IMR-90 (cell line): ENCODE measurements around the gene MPPED2. TPM values are rescaled to one million over a fixed set of nuclear protein-coding genes. Genes with fewer than 3 reads are reported as not detected.

ENCODE experiments used
- ATAC-seq: fragments of 200-7000 bp; cut with Tn5 transposase; 2 replicates; pipeline ENCODE4 v1.9.1; 2020; ENCODE audit warnings: low read depth, mild to moderate bottlenecking, moderate library complexity
- BruUV-seq: library from RNA; stranded (reverse); fragments of 400-500 nt; replicated peaks from 2 replicates; lab custom pipeline; 2021; lab: Mats Ljungman, UMichigan
- CTCF ChIA-PET: fragments of 300-600 bp; formaldehyde crosslinking; extraction: SDS; loops from one replicate; lab custom pipeline; 2021; ENCODE audit warnings: antibody characterized with exemption; lab: Yijun Ruan, JAX
- POLR2A ChIA-PET: fragments of 300-600 bp; sonication (Branson Sonifier 250); formaldehyde crosslinking; loops from one replicate; lab custom pipeline; 2022; ENCODE audit warnings: antibody characterized with exemption; ENCODE audit not compliant: unreplicated experiment; lab: Charles Lee
- DNase-seq: peaks from one replicate; pipeline ENCODE4 v3.0.0; 2013
- H2AFZ ChIP-seq: replicated peaks from 2 replicates; pipeline ENCODE3; 2013; ENCODE audit warnings: low read length, mild to moderate bottlenecking; ENCODE audit not compliant: poor library complexity
- H2AK5ac ChIP-seq: 2 replicates; pipeline ENCODE4 v1.6.1; 2013; ENCODE audit warnings: low read depth, low read length, inconsistent platforms
- H2AK9ac ChIP-seq: replicated peaks from 2 replicates; pipeline ENCODE3; 2013; ENCODE audit warnings: mild to moderate bottlenecking, low read depth, low read length, moderate library complexity; ENCODE audit not compliant: poor library complexity
- H2BK120ac ChIP-seq: 2 replicates; pipeline ENCODE4 v1.6.1; 2013; ENCODE audit warnings: low read depth, low read length, inconsistent platforms
- H2BK15ac ChIP-seq: 3 replicates; pipeline ENCODE4 v1.6.1; 2013; ENCODE audit warnings: low read depth, low read length, inconsistent platforms
- H2BK20ac ChIP-seq: 2 replicates; pipeline ENCODE4 v1.6.1; 2013; ENCODE audit warnings: low read depth, mild to moderate bottlenecking, inconsistent platforms, low read length, moderate library complexity
- H2BK5ac ChIP-seq: 2 replicates; pipeline ENCODE4 v1.6.1; 2013; ENCODE audit warnings: mild to moderate bottlenecking, low read depth, low read length, inconsistent platforms; ENCODE audit not compliant: poor library complexity, severe bottlenecking
- H3K14ac ChIP-seq: replicated peaks from 2 replicates; pipeline ENCODE4 v1.6.1; 2013; ENCODE audit warnings: low read depth, low read length, inconsistent platforms
- H3K18ac ChIP-seq: 2 replicates; pipeline ENCODE4 v1.6.1; 2013; ENCODE audit warnings: low read depth, low read length, control low read depth
- H3K23ac ChIP-seq: 2 replicates; pipeline ENCODE4 v1.6.1; 2013; ENCODE audit warnings: low read depth, low read length, inconsistent platforms
- H3K27ac ChIP-seq: 2 replicates; pipeline ENCODE4 v1.5.1; 2013; ENCODE audit warnings: mild to moderate bottlenecking, control low read depth, low read length; ENCODE audit not compliant: insufficient read depth
- H3K27me3 ChIP-seq: 2 replicates; pipeline ENCODE4 v1.6.1; 2013; ENCODE audit warnings: low read length; ENCODE audit not compliant: control insufficient read depth, insufficient read depth
- H3K36me3 ChIP-seq: 2 replicates; pipeline ENCODE4 v1.6.1; 2013; ENCODE audit warnings: low read length, mixed read lengths; ENCODE audit not compliant: control insufficient read depth, insufficient read depth
- H3K4ac ChIP-seq: 2 replicates; pipeline ENCODE4 v1.6.1; 2013; ENCODE audit warnings: low read depth, low read length, inconsistent platforms
- H3K4me1 ChIP-seq: 2 replicates; pipeline ENCODE4 v1.6.1; 2013; ENCODE audit warnings: low read length, mixed read lengths; ENCODE audit not compliant: control insufficient read depth, insufficient read depth
- H3K4me2 ChIP-seq: 2 replicates; pipeline ENCODE4 v1.6.1; 2013; ENCODE audit warnings: low read depth, mild to moderate bottlenecking, control low read depth, low read length, moderate library complexity
- H3K4me3 ChIP-seq: 2 replicates; pipeline ENCODE4 v1.5.1; 2013; ENCODE audit warnings: low read depth, mild to moderate bottlenecking, control low read depth, low read length, moderate library complexity; ENCODE audit not compliant: insufficient read depth
- H3K56ac ChIP-seq: 2 replicates; pipeline ENCODE4 v1.6.1; 2013; ENCODE audit warnings: low read length, inconsistent platforms; ENCODE audit not compliant: insufficient read depth; ENCODE audit errors: extremely low read depth
- H3K79me1 ChIP-seq, 2 experiments: 2 replicates each; pipeline ENCODE4 v1.6.1; 2013; ENCODE audit warnings: low read length in 2 of 2, inconsistent platforms in 1 of 2, low read depth in 1 of 2
- H3K9ac ChIP-seq: 2 replicates; pipeline ENCODE4 v1.6.1; 2013; ENCODE audit warnings: low read depth, low read length, control low read depth
- H3K9me1 ChIP-seq: 2 replicates; pipeline ENCODE4 v1.6.1; 2013; ENCODE audit warnings: low read length, inconsistent platforms; ENCODE audit not compliant: insufficient read depth
- H3K9me3 ChIP-seq: 2 replicates; pipeline ENCODE4 v1.6.1; 2013; ENCODE audit warnings: low read length; ENCODE audit not compliant: control insufficient read depth, insufficient read depth
- H4K20me1 ChIP-seq: 2 replicates; pipeline ENCODE4 v1.6.1; 2013; ENCODE audit warnings: low read length, inconsistent platforms; ENCODE audit not compliant: insufficient read depth
- H4K5ac ChIP-seq: 2 replicates; pipeline ENCODE4 v1.6.1; 2013; ENCODE audit warnings: mild to moderate bottlenecking, low read depth, low read length, control low read depth
- H4K8ac ChIP-seq, 2 experiments: 2 replicates each; pipeline ENCODE4 v1.6.1; 2013; ENCODE audit warnings: low read depth in 2 of 2, low read length in 2 of 2, control low read depth in 1 of 2, inconsistent platforms in 1 of 2
- H4K91ac ChIP-seq: 2 replicates; pipeline ENCODE4 v1.6.1; 2013; ENCODE audit warnings: low read depth, low read length, inconsistent platforms; ENCODE audit not compliant: insufficient read depth
- ELK1 ChIP-seq: fragments of 150-350 bp; IDR thresholded peaks from 2 replicates; pipeline ENCODE4 v1.6.1; 2016; ENCODE audit warnings: low read depth, mild to moderate bottlenecking, low read length, moderate library complexity, borderline replicate concordance
- MAFK ChIP-seq: IDR thresholded peaks from 2 replicates; pipeline ENCODE4 v1.6.1; 2012; ENCODE audit warnings: low read depth, low read length, improper control_type of control experiment
- POLR2A ChIP-seq: IDR thresholded peaks from 2 replicates; pipeline ENCODE4 v1.6.1; 2012; ENCODE audit warnings: mild to moderate bottlenecking, low read depth, low read length
- RAD21 ChIP-seq: IDR thresholded peaks from 2 replicates; pipeline ENCODE4 v1.6.1; 2012; ENCODE audit warnings: low read length, improper control_type of control experiment
- SMC3 ChIP-seq: fragments of 150-350 bp; IDR thresholded peaks from 2 replicates; pipeline ENCODE4 v1.6.1; 2016; ENCODE audit warnings: low read depth, mild to moderate bottlenecking, antibody characterized with exemption, low read length, moderate library complexity
- WGBS, 2 experiments: methylation state at CpG; one replicate each; pipeline versions ENCODE4 v1.1.5 to v1.1.7; 2013; ENCODE audit warnings: missing lambda C conversion rate in 2 of 2; ENCODE audit not compliant: insufficient read length in 1 of 2; ENCODE audit errors: extremely low coverage in 2 of 2; 5-methylcytosine and 5-hydroxymethylcytosine counted together
- dilution Hi-C: fragments of 300-500 bp; cut with HindIII; formaldehyde crosslinking; loops from one replicate; pipeline ENCODE4 v1.14.3; 2018; ENCODE audit warnings: low sequenced_read_pairs; ENCODE audit not compliant: unreplicated experiment
- in situ Hi-C: fragments of 300-500 bp; cut with MboI; formaldehyde crosslinking; loops from 3 replicates; pipeline ENCODE4 v1.14.3; 2019; ENCODE audit warnings: low sequenced_read_pairs, inconsistent platforms, mixed read lengths
- intact Hi-C: fragments of 100-400 bp; cut with micrococcal nuclease; formaldehyde crosslinking; loops from 2 replicates; pipeline ENCODE4 v1.10.0; 2022
- polyA plus RNA-seq, 3 experiments: library from polyadenylated mRNA; depleted of rRNA; stranded (reverse); fragments of >200 nt; gene quantifications; 2 replicates each; pipeline ENCODE4 v1.2.3, GENCODE V29; 2012; ENCODE audit warnings: low replicate concordance in 1 of 3
- total RNA-seq: library from RNA; depleted of rRNA; stranded (reverse); fragments of >200 nt; gene quantifications from 2 replicates; pipeline ENCODE4 v1.2.3, GENCODE V29; 2012
- TF ChIP-seq, protein P1 (sequence below): conservative IDR thresholded peaks from 2 replicates; pipeline ENCODE4 v1.5.1; 2012; ENCODE audit warnings: mild to moderate bottlenecking, low read depth, low read length, improper control_type of control experiment

Gene MPPED2
- total and polyA plus RNA-seq, 2 of the 4 experiments (the other 2 are of a cell fraction): 0.10 TPM; not detected in 1

- intact Hi-C loops (no loop called here), dilution Hi-C loops (no loop called here), in situ Hi-C loops (no loop called here)
- no peak overlapping the region for H2BK5ac ChIP-seq
- no peak overlapping the region for H3K4ac ChIP-seq
- H3K27ac ChIP-seq: no peak overlapping the region
- no CpG with 5 or more reads among the region's 1 CpG for WGBS, 2 experiments
- ATAC-seq (no peak), DNase-seq (no peak)
- no peak overlapping the region for H2AK5ac ChIP-seq
- no peak for TF ChIP-seq ELK1
- no peak for TF ChIP-seq MAFK
- TF ChIP-seq SMC3: no peak
- TF ChIP-seq, protein P1, sequence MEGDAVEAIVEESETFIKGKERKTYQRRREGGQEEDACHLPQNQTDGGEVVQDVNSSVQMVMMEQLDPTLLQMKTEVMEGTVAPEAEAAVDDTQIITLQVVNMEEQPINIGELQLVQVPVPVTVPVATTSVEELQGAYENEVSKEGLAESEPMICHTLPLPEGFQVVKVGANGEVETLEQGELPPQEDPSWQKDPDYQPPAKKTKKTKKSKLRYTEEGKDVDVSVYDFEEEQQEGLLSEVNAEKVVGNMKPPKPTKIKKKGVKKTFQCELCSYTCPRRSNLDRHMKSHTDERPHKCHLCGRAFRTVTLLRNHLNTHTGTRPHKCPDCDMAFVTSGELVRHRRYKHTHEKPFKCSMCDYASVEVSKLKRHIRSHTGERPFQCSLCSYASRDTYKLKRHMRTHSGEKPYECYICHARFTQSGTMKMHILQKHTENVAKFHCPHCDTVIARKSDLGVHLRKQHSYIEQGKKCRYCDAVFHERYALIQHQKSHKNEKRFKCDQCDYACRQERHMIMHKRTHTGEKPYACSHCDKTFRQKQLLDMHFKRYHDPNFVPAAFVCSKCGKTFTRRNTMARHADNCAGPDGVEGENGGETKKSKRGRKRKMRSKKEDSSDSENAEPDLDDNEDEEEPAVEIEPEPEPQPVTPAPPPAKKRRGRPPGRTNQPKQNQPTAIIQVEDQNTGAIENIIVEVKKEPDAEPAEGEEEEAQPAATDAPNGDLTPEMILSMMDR: no peak
- TF ChIP-seq RAD21: no peak
- no peak for TF ChIP-seq POLR2A
- no peak overlapping the region for H3K9ac ChIP-seq
- H2BK15ac ChIP-seq: no peak overlapping the region
- H3K4me1 ChIP-seq: no peaks in the 10 kb centered on the region
- H2BK20ac ChIP-seq: no peak overlapping the region
- ChIA-PET CTCF (interaction anchor here (0.6 kb wide), 2 partner anchors 22 to 981 kb away, joined by 4 to 6 read pairs; no protein-coding TSS in a partner anchor), POLR2A (no interaction called here)
- H3K18ac ChIP-seq: no peak overlapping the region
- no peaks in the 10 kb centered on the region for H3K9me3 ChIP-seq
- no peaks in the 10 kb centered on the region for H4K20me1 ChIP-seq
- H4K5ac ChIP-seq: no peak overlapping the region
- H3K14ac ChIP-seq: no peak overlapping the region
- no TSS peak for BruUV-seq
- no peak overlapping the region for H3K4me2 ChIP-seq
- no peak overlapping the region for H3K4me3 ChIP-seq
- H3K79me1 ChIP-seq: no peaks in the 10 kb centered on the region
- H3K27me3 ChIP-seq: peaks cover 8% of the 10 kb centered on the region
- H4K8ac ChIP-seq: no peak overlapping the region
- no peaks in the 10 kb centered on the region for H3K36me3 ChIP-seq
- H2AK9ac ChIP-seq: no peak overlapping the region
- no peak overlapping the region for H3K23ac ChIP-seq
- H3K56ac ChIP-seq: no peak overlapping the region
- H2AFZ ChIP-seq: no peak overlapping the region
- H2BK120ac ChIP-seq: no peak overlapping the region
- 0 out of 2 replicates have a peak, but pooled peaks cover 1% of the 10 kb centered on the region for H3K9me1 ChIP-seq
- no peak overlapping the region for H4K91ac ChIP-seq
Observed at GRCh38 chr11:30578406-30578805, 7.7 kb downstream of the MPPED2 start.
